ENCODE measurements around the gene IL23R.

The IL23R gene

GRCh38 chr1:67189953-67190352, 23.7 kb downstream of the IL23R start:
- H3K4me3 ChIP-seq (IDR thresholded peaks at IDR 0.05; ENCODE audit: insufficient read depth, low read depth, low read length) = no peak overlapping the region
- 0 out of 2 replicates have a peak overlapping the region, but pooled peaks have one; percentile 18 for H3K27ac ChIP-seq
- peaks cover 44% of the 10 kb centered on the region for H3K4me1 ChIP-seq (ENCODE audit: low read depth, poor library complexity, severe bottlenecking)
- peak overlapping the region; percentile 13; the same call in 1 of the 2 replicates for H3K4me2 ChIP-seq
- H3K27me3 ChIP-seq (ENCODE audit: insufficient read depth, low read depth) = no peaks in the 10 kb centered on the region
- H4K20me1 ChIP-seq (ENCODE audit: insufficient read depth) = no peaks in the 10 kb centered on the region
- peak overlapping the region; percentile 30 for H2AFZ ChIP-seq (ENCODE audit: low read depth)
- no peaks in the 10 kb centered on the region for H3K79me2 ChIP-seq (ENCODE audit: insufficient read depth, low read depth)
- H3K36me3 ChIP-seq (ENCODE audit: insufficient read depth) = no peaks in the 10 kb centered on the region
- no peak for TF ChIP-seq CTCF (conservative IDR thresholded peaks at IDR 0.05; ENCODE audit: low read depth, low read length)
- no peak overlapping the region for H3K9ac ChIP-seq

GRCh38 chr1:67190410-67190809, 24.2 kb downstream of the IL23R start:
- Histone ChIP-seq H3K79me2 (ENCODE audit: insufficient read depth, low read depth) (no peaks in the 10 kb centered on the region), H3K4me1 (ENCODE audit: low read depth, poor library complexity, severe bottlenecking) (peaks cover 49% of the 10 kb centered on the region), H3K4me3 (IDR thresholded peaks at IDR 0.05; ENCODE audit: insufficient read depth, low read depth, low read length) (no peak overlapping the region), H3K27ac (0 out of 2 replicates have a peak overlapping the region, but pooled peaks have one; percentile 18), H3K4me2 (no peak overlapping the region; the same call in 1 of the 2 replicates), H2AFZ (ENCODE audit: low read depth) (no peak overlapping the region), H3K27me3 (ENCODE audit: insufficient read depth, low read depth) (no peaks in the 10 kb centered on the region), H3K36me3 (ENCODE audit: insufficient read depth) (no peaks in the 10 kb centered on the region), H4K20me1 (ENCODE audit: insufficient read depth) (no peaks in the 10 kb centered on the region), H3K9ac (no peak overlapping the region)
- no peak for TF ChIP-seq CTCF (conservative IDR thresholded peaks at IDR 0.05; ENCODE audit: low read depth, low read length)

GRCh38 chr1:67190942-67191341, 24.7 kb downstream of the IL23R start:
- H3K79me2 ChIP-seq (ENCODE audit: insufficient read depth, low read depth) = no peaks in the 10 kb centered on the region
- no peak overlapping the region for H3K27ac ChIP-seq
- H3K36me3 ChIP-seq (ENCODE audit: insufficient read depth) = no peaks in the 10 kb centered on the region
- no peaks in the 10 kb centered on the region for H3K27me3 ChIP-seq (ENCODE audit: insufficient read depth, low read depth)
- H4K20me1 ChIP-seq (ENCODE audit: insufficient read depth) = no peaks in the 10 kb centered on the region
- no peak overlapping the region for H3K4me3 ChIP-seq (IDR thresholded peaks at IDR 0.05; ENCODE audit: insufficient read depth, low read depth, low read length)
- no peak overlapping the region for H3K4me2 ChIP-seq
- no peak for TF ChIP-seq CTCF (conservative IDR thresholded peaks at IDR 0.05; ENCODE audit: low read depth, low read length)
- H2AFZ ChIP-seq (ENCODE audit: low read depth) = no peak overlapping the region
- H3K9ac ChIP-seq = no peak overlapping the region
- H3K4me1 ChIP-seq (ENCODE audit: low read depth, poor library complexity, severe bottlenecking) = peaks cover 54% of the 10 kb centered on the region

GRCh38 chr1:67191668-67192520, 25.6 kb downstream of the IL23R start:
- H3K27ac ChIP-seq = no peak overlapping the region
- no peak overlapping the region for H3K9ac ChIP-seq
- H3K4me1 ChIP-seq (ENCODE audit: low read depth, poor library complexity, severe bottlenecking) = peaks cover 54% of the 10 kb centered on the region
- no peaks in the 10 kb centered on the region for H4K20me1 ChIP-seq (ENCODE audit: insufficient read depth)
- H3K4me3 ChIP-seq (IDR thresholded peaks at IDR 0.05; ENCODE audit: insufficient read depth, low read depth, low read length) = no peak overlapping the region
- TF ChIP-seq CTCF (conservative IDR thresholded peaks at IDR 0.05; ENCODE audit: low read depth, low read length) = no peak
- H3K4me2 ChIP-seq = no peak overlapping the region
- H3K79me2 ChIP-seq (ENCODE audit: insufficient read depth, low read depth) = no peaks in the 10 kb centered on the region
- no peaks in the 10 kb centered on the region for H3K27me3 ChIP-seq (ENCODE audit: insufficient read depth, low read depth)
- H2AFZ ChIP-seq (ENCODE audit: low read depth) = no peak overlapping the region
- no peaks in the 10 kb centered on the region for H3K36me3 ChIP-seq (ENCODE audit: insufficient read depth)

Data from KMS-11 (cell line).